ENCODE measurements around the gene PTCHD4.
"Not testable (repeated sequence)": the region's sequence is repeated elsewhere in the genome, so short reads cannot be mapped to it uniquely, and the experiment has no call there.

PTCHD4 gene

DNA sequence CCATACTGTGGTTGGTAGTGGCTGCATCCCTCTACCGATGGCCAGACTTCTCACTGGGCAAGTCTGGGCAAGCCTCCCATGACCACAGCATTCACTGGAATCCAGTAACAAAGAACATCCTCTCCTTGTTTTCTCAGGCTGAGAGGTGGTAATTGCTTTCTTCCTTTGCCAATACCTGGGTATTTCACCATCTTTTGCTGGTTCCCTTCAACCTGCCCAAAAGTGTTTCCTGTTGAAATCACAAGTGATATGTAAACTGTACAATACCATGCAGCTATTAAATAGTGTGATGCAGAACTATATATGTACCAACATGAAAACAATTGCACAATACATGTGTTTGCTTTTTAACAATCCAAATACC is at the start of gene PTCHD4:
Gene PTCHD4 (minus strand): TSS at position 55 of the 364 bp plus-strand sequence. CDS start 42,240 bp downstream, outside the sequence.
- no peak for DNase-seq

DNA sequence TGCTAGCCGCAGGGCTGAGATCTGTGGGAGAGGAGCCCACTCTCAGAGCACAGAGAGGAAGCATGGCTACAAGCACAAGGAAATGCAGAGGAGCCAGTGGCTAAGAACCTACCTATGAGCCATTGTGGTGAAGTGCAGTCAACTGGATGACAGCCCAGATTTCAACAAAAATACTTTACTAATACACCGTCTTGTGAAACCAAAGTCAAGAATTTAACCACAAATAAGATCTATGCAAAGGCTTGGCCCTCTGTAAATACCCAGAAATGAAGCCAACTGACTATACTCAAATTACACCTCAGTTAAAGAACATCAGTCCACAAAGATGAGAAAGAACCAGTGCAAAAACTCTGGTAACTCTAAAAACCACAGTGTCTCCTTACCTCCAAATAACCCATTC is 40.1 kb upstream of the PTCHD4 start:
- no peak for DNase-seq

DNA sequence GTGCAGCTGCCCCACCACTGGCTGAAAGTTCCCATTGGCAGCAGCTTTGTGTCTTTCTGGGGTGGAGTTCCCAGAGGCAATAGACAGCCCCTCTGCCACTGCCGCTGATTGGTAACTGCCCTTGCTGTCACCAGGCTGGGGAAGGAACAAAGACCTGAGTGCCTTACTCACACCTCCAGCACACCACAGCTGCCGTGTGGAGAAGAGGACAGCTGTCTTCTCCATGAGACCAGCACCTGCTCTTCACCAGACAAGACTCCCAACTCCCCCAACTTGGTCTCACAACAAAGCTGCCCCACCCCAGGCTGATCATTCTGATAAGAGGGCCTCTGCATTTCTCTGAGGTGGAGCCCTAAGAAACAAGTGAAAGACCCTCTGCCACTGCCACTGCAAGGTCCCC is 39.7 kb upstream of the PTCHD4 start:
- no peak for DNase-seq

DNA sequence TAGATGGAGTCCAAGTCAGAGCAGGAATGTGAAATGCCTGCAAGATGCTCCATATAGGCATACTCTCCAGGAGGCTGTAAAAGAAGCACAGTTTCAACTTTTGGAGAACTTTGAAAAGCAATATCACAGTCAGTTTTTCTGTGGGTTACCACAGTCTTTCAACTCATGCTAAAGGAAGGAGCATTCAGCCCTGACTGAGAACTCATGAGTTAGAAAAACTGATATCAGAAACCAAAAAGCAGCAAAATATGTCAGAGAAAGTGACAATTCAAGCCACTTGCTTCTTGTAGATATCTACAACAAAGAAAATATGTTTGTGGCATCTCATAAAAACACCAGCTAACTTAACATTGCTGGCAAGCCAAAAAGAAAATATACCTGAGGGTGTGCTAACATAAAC is 36.1 kb upstream of the PTCHD4 start:
- DNase-seq: no peak

DNA sequence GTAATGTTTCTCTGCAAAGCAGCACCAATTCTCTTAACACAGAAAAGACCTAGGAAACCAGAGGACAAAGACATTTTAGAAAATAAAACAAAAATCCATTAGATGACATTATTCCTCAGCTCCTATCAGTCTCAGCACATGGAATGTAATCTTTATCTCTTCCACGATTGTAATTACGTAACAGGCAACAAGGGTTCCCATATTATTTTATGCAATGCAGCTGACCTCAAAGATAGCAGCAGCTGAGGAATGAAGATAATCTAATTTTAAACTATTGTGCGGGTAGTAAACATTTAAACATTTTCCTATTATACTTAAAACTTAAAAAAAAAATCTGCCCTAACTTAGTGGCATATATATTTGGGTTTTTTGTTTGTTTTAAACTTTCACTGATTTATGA is 33.0 kb upstream of the PTCHD4 start:
- DNase-seq: no peak

DNA sequence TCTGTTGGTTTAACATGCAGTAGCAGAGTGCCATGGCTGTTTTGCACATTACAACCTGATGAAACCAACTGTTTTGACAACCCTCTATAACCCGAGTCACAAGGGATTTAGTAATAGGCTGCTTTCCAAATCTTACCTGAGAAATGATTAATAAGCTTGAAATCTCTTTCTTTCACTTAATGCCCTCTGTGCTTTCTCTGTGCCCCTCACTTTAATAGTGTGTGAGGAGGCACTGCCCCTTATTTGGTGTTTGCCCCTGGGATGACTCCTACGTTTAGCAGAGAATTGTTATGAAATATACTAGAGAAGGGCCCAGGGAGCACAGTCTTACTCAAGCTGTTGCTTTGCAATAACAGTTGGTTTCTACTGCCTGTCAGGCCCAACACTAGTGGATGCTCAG is 31.0 kb upstream of the PTCHD4 start:
- no peak for DNase-seq

DNA sequence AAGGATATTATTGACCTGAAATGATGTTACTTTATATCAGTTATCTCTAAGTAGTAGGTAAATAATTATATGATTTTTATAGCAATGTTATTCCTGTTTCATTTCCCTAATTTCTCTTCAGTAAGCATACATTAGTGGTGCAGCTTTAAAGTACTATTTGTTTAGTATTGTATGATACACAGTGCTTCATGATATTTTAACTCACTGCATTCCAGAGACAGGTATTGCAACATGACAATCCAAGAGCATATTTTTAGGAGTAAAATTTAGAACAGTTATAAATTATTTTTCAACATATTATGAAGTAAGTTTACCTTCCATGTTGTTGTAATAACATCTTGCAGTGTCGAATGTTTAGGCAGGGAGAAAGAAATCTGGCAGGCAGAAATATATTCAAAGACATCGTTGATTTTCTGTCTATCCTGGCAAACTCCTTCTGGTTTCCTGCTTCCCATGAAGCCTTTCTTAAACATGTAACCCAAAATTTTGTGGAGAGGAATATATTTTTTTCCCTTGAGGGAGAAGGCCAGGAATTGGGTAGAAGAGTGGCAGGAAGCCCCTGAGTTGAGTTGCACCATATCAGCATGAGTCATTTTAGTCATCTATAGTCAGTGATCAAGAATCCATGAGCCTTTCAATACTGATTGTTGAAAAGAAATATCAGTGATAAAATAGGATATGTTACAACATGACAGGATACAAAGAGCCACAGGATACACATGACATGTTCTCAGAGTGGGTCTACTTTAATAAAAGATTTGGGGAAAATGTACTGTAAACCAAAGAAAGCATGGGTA is 29.0 kb upstream of the PTCHD4 start:
- no peak for DNase-seq

DNA sequence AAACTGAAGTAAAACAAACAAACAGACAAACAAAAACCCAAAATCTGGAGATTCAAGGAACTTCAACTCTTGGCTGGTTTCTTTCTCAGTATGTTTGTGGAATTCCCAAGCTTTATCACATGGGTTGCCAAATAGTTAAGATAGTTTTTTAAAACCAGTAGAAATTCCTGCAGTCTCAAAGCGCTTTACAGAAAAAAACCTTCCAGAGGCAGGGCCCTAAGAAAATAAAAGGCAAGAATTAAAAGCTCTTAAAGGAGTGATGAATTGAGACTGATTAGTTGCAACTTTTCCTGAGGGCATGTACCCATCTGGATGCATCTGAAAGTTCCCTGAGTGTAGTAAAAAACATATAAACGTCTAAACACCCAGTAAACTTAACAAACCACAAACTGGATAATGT is 25.9 kb upstream of the PTCHD4 start:
- no peak for DNase-seq

DNA sequence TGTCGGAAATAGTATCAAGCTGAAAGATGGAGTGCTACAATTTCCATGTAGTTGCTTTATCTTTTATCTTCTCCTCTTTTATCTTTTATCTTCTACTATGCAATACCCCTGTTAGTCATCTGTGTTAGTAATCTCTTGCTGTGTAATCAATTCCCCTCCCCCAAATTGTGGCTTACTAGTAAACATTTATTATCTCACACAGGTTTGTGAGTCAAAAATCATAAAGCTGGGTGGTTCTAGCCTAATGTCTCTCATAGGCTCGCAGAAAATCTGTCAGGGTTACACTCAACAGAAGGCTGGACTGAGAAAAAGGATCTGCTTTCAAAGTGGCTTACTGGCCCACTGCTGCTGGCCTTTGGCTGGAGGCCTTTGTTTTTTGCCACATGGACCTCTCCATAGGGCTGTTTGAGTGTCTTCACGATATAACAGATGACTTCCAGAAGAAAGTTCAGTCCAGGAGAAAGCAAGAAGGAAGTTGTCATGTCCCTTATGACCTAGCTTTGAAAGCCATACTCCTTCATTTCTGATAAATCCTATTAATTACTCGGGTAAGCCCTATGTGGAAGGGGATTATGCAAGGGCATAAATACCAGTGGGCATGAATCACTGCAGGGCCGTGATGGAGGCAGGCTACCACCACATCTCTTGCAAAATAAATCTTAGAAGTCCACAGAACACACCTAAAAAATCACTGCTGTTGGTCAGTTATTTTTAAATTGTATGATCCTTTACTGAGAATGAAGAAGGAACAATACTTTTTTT is 24.5 kb upstream of the PTCHD4 start:
- DNase-seq: no peak

DNA sequence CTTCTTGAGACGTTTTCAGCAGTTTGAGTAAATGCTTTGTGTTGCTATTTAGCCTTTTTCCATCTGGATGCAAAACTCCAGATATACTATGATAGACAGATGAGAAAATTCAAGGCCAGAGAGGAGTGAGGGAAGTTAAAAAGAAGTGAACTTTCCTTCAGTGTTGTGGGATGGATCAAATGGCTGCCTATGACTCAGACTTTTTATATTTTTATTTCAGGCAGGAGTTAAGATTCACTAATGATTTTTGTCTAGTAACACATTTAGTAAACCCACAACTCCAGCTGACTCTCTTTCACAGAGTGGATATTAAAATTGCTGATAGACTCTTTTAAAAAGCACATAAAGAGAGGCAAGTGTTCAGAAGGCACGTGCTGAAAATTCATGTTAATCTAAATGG is 23.2 kb upstream of the PTCHD4 start:
- no peak for DNase-seq

DNA sequence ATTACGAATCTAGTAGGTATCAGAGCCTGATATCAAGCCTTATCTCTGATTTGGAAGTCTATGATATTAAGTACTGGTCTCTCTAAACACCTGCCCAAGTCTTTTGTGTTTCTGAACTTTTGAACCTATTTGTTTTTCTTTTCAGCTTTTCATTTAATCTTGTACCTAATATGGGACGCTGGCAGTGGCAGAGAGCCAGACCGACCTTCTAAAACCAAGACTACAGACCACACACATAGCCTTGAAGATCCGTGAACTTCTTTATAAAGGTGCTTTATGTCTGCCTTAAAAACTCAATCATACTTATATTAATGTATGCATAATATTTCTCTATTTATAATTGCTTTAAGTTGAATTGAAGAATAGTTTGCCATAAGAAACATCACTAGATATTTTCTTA is 12.6 kb upstream of the PTCHD4 start:
- no peak for DNase-seq

DNA sequence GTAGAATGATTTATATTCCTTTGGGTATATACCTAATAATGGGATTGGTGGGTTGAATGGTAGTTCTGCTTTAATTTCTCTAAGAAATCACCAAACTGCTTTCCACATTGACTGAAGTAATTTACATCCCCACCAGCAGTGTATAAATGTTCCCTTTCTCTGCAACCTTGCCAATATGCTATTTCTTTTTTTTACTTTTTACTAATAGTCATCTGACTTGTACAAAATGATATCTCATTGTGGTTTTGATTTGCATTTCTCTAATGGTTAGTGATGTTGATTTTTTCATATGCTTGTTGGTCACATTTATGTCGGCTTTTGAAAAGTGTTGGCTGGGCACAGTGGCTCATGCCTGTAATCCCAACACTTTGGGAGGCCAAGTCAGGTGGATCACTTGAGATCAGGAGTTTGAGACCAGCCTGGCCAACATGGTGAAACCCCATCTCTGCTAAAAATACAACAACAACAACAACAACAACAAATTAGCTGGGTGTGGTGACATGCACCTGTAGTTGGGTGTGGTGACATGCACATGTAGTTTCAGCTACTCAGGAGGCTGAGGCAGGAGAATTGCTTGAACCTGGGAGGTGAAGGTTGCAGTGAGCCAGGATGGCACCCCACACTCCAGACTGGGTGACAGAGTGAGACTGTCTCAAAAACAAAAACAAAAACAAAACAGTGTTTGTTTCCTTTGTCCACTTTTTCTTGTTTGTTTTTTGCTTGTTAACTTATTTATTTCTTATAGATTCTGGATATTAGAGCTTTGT is 11.2 kb upstream of the PTCHD4 start:
- DNase-seq: not testable (repeated sequence)

DNA sequence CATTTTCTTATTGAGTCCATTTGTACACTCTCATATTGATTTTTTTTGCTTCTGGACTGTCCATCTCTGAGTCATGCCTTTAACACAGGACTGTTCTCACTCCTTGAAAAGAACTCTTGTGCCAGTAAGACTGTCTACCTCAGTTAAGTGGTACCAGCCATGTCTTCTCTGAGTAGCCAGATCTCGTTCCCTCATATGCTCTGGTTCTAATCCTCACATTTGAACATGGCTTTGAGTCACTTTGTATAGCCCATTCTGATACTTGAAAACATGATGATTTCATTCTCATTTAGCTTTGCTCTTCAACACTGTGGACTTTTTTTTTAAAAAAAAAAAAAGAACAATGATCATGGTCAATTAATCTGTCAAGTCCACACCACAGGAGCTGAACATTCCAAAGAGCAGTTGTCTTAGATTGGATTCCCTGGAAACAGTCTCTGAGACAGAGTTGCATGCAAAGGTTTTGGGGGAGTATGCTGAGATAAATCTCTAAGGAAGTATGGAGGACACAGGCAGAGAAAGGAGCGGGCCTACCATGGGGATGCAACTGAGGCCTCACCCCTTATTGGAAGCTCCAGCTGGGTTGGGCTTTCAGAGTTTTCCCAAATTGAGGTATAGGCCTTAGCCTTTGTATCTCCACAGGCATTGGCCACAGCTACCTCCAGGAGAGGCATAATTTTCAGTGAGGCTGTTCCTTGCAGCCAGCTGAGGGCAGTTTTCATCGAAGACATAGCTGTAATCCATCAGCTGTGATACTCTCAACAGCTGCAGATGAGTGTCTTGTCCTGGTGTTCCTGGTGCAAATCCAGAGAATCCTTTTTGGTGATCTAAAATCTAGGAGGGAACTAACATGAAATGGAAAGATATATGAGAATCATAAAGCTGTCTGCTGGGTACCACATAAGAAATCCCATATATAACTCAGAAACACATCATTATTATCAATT is 6.0 kb upstream of the PTCHD4 start:
- DNase-seq: no peak

DNA sequence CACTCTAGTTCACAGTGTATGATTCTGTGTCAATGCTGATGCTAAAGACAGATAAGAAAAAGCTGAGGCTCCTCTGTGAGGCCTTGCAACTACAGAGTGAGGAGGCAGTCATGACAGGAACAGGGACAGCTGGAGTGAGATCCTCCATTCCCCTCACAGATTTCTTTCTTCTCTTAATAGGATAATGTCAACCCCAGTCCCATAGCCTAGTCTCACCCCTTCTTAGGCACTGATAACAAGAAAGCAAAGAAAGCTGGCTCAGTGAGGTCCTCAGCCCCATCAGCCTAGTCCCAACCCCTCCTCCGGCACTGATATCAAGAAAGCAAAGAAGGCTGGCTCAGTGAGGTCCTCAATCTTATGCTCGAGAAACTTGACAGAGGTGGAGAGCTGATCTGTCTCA is 2.1 kb upstream of the PTCHD4 start:
- no peak for DNase-seq

DNA sequence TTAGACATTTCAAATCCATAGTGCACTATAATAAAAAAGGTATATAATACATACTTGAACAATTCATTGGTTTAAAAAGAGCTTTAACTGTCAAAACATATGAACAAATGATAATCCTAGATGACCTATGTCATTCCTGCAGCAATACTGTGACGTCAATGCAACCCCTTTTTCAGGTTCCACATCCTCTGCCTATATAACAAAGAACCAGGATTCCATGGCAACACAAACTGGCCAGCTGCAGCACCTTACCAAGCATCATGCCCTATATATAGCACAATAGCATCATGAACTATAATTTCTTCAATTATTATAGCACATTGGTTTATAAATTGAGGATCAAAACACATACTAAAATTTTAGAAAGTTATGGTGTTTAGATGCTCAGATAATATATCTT is 578 bp upstream of the PTCHD4 start:
- no peak for DNase-seq

DNA sequence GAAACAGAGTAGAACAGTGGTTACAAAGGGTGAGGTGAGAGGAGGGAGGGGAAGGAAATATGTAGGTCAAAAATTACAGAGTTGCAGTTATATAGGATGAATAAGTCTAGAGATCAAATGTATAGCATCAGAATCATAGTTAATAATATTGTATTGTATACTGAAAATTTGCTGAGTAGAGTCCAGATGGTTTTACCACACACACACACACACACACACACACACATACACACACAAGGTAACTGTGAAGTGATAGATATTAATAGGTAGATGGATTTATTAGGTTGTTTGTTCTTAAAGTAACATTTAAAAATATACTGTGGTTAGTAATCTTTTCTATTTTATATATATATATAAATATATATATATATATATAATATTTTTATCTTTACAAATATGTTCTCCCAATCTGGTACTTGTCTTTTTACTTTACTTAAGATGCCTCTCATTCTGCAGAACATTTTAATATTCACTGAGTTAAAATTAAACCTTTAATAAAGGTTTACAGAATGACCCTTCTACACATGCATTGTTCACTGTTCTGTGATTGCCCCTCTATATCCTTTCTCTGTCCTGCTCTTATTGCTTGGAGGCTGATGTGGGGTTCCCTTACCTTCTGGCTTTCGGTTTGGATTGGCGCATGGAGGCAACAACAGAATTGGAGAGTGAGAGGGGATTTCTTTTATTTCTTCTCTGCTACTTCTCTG is 408 bp downstream of the PTCHD4 start:
- no peak for DNase-seq

DNA sequence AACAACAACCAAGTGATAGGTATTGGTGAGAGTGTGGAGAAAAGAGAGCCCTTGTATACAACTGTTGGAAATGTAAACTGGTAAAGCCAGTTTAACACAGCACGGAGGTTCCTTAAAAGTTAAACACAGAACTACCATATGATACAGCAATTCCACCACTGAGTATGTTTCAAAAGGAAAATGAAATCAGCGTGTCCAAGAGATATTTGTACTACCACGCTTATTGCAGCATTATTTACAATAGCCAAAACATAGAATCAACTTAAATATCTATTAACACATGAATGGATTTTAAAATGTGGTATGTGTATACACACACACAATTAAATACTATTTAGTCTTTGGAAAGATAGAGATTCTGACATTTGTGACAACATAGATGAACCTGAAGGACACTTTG is 1.1 kb downstream of the PTCHD4 start:
- no peak for DNase-seq

DNA sequence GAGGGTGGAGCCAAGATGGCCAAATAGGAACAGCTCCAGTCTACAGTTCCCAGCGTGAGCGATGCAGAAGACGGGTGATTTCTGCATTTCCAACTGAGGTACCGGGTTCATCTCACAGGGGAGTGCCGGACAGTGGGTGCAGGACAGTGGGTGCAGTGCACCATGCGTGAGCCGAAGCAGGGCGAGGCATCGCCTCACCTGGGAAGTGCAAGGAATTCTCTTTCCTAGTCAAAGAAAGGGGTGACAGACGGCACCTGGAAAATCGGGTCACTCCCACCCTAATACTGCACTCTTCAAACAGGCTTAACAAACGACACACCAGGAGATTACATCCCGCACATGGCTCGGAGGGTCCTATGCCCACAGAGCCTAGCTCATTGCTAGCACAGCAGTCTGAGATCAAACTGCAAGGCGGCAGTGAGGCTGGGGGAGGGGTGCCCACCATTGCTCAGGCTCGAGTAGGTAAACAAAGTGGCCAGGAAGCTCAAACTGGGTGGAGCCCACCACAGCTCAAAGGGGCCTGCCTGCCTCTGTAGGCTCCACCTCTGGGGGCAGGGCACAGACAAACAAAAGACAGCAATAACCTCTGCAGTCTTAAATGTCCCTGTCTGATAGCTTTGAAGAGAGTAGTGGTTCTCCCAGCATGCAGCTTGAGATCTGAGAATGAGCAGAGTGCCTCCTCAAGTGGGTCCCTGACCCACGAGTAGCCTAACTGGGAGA is 8.4 kb downstream of the PTCHD4 start:
- DNase-seq: not testable (repeated sequence)

DNA sequence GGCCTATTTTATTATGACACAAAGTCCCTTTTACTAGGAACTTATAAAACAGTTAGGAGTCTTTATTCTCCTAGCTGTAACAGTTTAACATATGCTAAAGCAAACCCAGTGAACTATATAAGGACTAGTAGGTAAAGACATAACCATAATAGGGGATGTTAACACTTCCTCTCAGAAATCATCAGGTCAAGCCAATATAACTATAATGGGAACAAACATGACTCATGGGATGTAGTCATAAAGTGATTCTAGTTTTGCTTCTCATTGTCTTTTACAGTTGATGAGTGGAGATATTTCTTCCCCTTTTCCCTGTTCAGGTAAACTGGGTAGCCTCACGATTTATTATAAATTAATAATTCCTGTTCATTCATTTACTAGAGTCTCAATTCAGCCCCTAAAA is 9.7 kb downstream of the PTCHD4 start:
- DNase-seq: no peak

DNA sequence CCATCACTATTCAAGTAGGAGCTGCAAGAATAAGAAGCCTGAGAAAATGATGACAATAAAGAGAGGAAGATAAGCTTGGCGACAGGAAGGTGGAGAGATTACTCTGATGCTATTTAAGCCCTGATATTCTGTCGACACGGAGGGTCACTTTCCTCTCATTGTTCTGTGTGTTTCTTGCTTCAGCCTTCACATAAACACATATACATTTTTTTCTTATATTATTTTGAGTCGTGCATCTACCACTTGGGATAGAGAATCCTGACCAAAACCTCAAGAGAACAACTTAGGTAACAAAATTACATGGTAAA is 10.5 kb downstream of the PTCHD4 start:
- no peak for DNase-seq
